Stimulated activated CD4-positive, alpha-beta T cell treated with anti-CD3 and anti-CD28 coated beads, Interleukin-15, amount 100 ng/mL, for 24 hours (primary cell): ENCODE data around the gene CDC42EP5.

Experiments
- DNase-seq: peaks from one replicate; pipeline ENCODE4 v3.0.0-alpha.2; 2020

CDC42EP5 gene

DNA sequence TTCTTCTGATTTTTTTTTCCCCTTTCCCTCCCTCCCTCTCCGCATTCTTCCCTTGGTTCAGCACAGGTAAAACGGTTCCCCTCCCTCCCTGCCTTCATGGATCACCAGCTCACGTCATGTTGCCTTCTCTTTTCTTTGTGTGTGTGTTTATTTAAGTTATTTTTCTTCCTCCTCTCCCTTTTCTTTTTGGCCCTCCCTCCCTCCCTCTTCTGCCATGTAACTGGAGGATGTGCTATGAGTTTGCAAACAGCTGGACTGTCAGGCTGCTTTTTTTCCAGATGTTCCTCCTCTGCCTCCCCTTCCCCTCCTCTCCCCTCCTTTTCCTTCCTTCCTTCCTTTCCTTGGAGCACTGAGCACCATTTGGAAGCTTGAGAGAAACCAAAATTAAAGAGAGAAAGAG lies 11.5 kb downstream of the CDC42EP5 start:
- DNase-seq = no peak

DNA sequence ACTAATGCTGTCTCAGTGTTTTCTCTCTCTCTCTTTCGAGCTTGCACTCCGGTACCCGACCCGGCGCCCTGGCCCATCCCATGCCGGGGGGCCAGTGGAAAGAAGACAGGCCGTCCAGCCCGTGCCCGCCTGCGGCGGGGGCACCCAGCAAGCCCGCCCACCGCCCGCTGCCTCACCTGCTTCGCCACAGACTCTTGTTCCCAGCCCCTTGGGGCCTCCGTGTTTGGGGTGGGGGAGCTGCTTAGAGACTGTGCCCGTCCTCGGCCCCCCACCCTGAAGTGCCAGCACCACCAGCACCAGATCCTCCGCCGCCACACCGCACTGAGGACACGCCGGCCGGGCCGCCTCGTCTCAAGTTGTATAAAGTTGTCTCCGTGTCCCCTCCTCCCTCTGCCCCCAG lies 11.9 kb downstream of the CDC42EP5 start:
- no peak for DNase-seq

DNA sequence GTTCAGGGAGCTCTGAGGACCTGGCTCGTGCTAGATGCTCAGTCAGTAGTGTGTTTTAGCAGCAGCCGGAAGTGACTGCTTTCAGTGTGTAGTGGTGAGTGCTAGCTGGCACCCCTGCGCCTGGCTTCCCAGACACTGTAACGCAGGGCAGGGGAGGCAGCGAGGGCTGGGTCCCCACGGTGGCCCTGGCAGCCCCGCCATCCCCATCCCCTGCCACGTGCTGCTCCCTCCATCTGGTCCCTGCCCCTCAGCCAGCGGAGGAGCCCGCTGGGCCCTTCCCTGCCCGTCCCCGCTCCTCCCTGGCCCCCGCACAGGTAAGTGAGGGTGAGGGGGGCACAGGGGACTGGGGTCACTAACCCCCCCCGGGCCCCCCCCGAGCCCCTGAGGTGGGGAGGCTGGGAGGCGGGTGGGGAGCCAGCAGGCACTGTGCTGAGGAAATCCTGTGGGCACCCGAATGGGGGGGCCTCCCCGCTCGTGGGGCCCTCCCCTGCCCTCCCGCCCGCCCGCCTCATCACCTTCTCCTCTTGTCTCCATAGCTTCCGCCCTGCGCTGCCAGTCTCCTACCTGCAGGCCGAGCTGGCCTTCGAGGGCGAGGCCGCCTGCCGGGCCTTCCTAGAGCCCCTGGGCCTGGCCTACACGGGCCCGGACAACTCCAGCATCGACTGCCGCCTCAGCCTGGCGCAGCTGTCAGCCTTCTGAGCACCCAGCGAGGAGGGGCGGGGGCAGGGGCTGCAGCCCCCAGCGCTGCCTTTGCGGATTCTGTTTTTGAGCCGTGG lies 12.7 kb downstream of the CDC42EP5 start:
- DNase-seq = no peak

DNA sequence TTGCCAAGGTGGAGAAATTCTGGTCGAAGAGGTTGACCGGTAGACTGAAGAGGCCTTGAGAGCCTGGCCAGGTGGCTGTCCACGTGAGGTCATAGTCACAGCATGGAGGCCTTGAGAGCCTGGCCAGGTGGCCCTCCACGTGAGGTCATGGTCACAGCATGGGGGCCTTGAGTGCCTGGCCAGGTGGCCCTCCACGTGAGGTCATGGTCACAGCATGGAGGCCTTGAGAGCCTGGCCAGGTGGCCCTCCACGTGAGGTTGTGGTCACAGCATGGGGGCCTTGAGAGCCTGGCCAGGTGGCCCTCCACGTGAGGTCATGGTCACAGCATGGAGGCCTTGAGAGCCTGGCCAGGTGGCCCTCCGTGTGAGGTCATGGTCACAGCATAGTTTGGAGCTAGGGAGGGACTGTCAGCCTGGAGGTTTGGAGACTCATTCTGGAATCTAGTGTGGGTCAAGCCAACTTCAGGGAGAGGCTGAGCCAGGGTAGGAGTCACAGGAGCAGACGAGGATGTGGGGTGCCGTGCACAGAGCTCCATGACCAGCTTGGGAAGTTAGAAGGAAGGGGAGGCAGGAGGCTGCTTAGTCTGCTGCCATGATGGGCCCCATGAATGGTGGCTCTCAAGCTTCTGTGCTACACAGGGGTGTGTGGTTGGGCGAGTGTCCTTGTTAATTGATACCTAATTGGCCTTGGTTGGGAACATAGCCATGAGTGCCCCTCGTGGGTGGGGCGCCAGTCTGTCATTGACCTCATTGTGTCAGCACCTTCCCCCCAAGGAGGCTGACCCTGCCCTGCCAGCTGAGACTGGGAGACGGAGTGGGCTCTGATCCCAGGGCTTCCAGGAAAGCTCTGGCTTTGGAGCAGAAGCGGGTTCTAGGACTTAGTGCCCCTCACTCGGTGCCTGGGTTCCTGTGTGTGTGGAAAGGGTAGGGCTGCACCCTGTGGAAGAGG lies 13.5 kb downstream of the CDC42EP5 start:
- DNase-seq = no peak

DNA sequence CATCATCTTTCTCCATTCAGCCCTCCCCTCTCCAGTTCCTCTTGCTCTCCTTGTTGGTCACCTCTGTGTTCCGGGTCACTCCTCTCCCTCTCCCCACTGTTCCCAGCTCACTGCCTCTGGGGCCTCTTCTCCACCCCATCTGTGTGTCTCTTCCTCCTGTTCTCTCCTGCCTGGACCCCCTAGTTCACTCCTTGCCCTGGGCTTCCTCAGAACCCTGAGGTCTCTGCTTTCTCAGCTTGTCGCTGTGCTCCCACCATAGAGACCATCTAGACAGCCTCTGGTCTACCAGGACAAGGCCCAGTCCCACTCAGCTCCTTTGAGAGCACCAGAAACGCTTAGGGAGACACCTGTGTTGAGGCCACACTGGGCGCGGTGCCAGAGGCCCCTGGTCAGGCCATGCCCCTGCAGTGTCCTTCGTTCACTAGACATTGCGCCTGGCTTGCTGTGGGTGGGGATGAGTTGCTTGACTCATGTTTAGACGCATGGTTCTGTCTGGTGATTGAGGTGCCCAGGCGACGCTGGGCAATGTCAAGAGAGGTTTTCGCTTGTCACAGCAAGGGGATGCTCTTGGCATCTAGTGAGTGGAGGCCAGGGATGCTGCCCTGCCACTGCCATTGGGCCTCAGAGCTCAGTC lies 14.3 kb downstream of the CDC42EP5 start:
- DNase-seq = no peak

DNA sequence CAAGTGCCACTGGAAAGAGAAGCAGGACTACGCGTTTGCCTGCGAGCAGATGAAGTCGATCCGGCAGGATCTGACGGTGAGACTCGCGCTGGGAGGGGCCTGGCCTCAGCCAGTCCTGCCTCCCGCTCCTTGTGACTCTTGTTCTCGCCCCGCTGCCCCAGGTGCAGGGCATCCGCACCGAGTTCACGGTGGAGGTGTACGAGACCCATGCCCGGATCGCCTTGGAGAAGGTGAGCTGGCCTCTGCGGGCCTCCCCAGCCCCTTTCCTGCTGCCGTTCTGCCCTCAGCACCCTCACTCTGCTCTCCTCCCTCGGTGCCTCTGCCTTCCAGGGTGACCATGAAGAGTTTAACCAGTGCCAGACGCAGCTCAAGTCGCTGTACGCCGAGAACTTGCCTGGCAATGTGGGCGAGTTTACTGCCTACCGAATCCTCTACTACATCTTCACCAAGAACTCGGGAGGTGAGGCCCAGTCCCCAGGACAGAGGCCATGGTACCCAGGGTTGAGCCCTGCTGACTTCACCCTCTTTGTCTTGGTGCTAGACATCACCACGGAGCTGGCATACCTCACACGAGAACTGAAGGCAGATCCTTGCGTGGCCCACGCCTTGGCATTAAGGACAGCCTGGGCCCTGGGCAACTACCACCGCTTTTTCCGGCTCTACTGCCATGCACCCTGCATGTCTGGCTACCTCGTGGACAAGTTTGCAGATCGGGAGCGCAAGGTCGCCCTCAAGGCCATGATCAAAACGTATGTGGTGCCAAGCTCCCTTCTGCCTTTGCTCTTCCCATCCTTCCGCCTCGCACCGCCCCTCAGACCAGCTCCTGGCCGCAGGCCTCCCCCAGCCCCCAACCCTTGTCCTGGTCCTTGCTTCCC lies 15.1 kb downstream of the CDC42EP5 start:
- DNase-seq = no peak

DNA sequence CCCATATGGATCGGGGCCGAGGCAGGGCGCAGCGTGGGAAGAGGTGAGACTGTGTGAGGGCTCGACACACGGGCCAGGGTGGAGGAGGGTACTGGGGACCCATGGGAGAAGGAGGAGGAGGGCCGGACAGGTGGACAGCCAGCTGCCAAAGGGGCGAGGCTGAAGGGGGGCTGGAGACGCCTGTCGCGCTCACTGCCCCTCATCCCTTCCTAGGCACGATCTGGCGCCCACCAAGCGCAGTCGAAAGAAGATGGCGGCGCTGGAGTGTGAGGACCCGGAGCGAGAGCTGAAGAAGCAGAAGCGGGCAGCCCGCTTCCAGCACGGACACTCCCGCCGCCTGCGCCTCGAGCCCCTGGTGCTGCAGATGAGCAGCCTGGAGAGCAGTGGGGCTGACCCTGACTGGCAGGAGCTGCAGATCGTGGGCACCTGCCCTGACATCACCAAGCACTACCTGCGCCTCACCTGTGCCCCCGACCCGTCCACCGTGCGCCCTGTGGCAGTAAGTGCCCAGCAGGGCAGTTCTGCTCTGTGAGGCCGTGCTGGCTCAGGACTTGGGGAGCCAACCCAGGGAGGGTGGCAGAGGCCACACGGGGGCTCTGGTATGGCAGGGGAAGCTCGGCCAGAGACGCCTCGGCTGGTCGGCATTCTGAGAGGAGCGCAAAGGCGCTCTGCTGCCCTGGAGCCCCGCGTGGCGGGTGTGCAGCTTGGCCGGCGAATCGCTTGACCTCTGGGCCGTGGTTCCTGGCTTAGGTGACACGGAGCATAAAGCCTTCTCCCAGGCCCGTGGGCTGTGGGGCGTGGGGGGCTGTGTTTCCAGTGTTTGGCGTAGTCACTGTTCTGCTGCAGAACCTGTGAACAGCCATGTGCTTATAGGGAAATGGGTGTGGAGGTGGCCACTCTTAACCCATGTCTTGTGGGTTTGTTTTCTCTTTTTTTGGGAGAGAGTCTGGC lies 16.4 kb downstream of the CDC42EP5 start:
- DNase-seq = no peak

DNA sequence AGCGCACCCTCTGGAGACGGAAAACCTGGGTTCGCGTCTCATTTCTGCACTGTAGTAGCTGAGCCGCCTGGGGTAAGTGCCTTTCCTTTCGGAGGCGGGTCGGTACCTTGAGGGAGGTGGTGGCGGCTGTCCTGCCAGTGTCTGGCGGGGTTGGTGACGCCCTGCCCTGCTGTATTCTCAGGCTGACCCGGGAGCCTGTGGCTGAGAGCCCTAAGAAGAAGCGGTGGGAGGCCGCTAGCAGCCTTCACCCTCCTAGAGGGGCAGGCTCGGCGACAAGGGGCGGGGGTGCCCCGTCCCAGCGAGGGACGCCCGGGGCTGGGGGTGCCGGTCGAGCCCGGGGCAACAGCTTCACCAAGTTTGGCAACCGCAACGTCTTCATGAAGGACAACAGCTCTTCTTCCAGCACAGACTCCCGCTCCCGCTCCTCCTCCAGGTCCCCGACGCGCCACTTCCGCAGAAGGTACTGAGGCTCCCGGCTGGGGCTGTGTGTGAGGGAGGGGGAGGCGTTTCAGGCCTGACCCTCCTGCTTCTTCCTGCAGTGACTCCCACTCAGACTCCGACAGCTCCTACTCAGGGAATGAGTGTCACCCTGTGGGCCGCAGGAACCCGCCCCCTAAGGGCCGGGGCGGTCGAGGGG lies 17.2 kb downstream of the CDC42EP5 start:
- DNase-seq = no peak

DNA sequence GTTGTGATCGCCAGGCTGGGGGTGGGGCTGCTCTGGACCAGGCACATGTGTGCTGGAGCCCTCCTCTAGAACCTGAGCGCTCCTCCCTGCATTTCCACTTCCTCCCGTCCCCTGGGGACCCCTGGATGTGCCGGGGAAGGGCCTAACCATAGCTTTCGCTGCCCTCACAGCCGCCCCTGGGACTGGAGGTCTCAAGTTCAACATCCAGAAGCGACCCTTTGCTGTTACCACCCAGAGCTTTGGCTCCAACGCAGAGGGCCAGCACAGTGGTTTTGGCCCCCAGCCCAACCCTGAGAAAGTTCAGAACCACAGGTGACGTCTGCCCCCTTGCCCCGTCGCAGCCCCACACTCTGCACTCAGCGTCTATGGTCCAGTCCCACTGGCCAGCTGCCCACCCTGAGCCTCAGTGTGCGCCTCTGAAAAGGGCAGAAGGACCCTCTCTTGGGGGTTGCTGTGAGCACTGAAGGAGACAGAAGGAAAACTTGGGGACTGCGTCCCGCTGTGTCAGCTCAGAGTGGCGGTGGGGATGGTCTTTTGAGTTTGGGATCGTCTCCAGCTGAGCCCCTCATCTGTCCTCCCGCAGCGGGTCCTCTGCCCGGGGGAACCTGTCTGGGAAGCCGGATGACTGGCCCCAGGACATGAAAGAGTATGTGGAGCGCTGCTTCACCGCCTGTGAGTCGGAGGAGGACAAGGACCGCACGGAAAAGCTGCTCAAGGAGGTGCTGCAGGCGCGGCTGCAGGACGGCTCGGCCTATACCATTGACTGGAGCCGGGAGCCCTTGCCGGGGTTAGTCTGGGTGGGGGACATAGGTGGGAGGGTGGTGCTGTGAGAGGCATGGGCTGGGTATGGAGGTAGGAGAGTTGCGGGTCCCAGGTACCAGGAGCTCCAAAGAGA lies 18.1 kb downstream of the CDC42EP5 start:
- DNase-seq = no peak

DNA sequence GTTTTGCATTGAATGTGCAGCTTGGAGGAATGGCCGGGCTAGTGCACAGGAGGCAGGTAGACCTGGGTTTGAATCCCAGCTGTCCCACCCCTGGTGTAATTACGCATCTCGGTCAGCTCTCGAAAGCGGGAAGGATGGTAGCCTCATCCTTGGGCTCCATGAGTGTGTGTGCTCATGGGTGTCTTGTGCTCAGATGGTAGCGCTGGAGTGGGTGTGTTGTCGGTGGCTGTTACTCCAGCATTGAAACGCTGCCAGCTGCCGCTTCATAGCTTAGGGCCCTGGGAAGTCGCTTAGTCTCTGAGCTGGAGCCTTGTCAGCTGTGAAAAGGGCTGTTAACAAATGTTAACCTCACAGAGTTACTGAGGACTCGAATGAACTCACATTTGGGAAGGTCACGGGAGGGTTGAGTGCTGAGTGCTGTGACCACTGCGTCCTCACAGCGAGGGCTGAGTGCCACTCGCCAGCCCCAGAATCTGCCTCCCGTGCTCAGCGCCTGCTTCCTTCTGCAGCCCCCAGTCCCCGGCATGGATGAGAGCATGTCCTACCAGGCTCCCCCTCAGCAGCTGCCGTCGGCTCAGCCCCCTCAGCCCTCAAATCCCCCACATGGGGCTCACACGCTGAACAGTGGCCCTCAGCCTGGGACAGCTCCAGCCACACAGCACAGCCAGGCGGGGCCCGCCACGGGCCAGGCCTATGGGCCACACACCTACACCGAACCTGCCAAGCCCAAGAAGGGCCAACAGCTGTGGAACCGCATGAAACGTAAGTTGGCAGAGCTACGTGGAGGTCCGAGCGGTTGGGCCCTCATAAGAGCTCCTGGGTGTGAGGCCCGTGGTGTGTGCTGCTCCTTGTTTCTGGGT lies 18.9 kb downstream of the CDC42EP5 start:
- DNase-seq = no peak

DNA sequence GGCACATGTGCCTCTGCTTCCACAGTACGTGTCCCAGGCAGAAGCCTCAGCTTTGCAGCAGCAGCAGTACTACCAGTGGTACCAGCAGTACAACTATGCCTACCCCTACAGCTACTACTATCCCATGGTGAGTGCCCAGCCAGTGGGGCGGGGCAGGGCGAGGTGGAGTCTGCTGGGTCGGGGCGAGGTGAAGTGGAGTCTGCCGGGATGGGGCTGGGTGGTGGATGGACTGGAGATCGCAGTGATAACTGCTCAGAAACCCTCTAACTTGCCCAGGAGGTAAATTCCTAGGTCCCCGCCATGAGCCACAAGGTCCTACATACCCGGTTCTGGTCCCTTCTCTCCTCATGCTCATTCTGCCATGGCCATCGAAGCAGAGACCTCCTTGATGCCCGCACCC lies 20.5 kb downstream of the CDC42EP5 start:
- no peak for DNase-seq

DNA sequence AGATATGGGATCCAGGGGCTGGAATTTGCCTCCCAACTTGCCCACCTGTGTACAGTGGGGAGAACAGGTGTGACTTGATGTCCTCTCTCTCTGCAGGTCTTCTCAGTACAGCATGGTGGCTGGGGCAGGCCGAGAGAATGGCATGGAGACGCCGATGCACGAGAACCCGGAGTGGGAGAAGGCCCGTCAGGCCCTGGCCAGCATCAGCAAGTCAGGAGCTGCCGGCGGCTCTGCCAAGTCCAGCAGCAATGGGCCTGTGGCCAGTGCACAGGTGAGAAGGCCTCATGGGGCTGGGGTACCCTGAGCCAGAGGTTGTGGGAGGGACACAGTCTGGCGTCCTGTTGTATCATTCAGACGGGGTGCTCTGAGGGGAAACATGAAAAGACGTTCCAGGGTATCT lies 21.1 kb downstream of the CDC42EP5 start:
- no peak for DNase-seq

DNA sequence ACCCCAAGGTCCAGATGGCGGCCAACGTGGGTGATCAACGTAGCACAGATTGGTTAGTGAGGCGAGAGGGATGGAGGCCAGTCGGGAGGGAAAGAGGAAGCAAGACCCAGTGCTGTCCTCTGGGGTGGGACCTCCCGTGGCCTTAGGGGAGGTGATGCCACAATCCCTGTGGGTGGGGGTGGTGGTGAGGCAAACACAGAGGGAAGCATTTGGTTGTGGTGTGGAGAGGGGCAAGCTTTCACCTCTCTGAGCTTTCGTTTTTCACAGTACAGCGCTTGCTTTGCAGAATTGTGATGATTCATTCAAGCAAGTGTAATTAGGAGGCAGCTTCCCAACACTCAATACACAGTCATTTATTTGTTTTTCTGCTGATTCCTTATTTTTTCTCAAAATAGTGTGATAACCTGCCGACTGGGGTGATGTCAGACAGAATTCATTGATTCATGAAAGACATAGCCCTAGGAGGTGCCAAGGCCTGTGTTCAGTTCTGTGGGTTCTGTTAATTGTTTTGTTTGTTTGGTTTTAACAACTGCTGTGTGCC lies 21.7 kb downstream of the CDC42EP5 start:
- DNase-seq = no peak

DNA sequence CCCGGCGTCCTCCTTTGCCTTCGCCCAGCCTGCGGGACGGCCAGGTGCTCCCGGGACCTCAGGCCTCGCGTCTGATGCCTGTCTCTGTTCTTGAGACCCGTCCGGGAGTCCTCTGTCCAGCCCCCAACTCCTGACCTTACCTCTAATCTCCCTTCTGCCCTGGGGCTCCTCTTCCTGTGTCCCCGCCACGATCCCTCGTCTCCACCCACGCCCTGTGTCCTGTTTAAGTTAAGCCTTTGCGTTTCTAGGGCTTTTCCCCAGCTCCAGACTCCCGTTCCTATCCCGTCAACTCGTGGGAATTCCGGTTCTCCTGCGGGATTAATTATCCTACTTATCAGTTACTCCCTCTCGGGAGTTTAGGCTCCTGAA lies 23.4 kb downstream of the CDC42EP5 start:
- no peak for DNase-seq

DNA sequence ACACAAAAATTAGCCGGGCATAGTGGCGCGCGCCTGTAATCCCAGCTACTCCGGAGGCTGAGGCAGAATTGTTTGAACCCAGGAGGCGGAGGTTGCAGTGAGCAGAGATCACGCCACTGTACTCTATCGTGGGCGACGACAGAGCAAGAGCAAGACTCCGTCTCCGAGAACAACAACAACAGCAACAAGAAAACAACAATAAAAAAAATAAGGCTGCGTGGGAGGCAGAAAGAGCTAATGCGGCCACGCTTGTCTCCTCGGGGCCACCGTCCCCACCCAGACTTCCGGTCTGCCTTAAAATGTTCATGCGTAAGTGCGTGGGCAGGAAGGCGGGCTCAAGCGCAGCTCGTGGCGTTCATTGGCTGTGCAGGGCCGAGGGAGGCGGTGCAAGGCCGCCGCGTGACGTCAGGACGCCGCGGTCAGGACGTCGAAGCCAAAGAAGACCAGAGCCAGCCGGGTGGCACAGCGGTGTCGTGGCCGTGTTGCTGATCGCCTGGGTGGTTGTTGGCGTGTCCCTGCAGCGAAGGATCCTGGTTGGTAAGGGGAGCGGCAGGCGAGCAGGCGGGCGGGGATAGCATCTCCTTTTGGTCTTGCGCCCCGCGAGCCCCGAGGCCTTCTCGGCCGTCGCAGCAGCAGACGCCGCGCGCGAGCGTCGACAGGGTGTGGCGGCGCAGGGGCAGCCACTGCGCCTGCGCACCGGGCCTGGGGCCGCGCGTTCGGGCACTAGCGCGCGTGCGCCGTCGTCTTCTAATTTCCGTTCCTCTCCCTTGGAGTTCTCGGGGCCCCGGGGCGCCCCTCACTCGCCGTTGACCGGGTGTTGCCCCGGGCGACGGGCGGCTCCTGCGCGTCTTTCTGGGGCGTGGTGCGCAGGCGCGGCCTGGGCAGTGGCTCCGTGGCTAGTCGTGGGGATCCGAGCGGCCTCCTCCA lies 24.1 kb downstream of the CDC42EP5 start, which contains the start of gene LENG8:
Gene LENG8, plus strand, starts transcription at position 426 of the 927 bp plus-strand sequence. CDS start 2,146 bp downstream, outside the sequence.
- peak; percentile 97 for DNase-seq

DNA sequence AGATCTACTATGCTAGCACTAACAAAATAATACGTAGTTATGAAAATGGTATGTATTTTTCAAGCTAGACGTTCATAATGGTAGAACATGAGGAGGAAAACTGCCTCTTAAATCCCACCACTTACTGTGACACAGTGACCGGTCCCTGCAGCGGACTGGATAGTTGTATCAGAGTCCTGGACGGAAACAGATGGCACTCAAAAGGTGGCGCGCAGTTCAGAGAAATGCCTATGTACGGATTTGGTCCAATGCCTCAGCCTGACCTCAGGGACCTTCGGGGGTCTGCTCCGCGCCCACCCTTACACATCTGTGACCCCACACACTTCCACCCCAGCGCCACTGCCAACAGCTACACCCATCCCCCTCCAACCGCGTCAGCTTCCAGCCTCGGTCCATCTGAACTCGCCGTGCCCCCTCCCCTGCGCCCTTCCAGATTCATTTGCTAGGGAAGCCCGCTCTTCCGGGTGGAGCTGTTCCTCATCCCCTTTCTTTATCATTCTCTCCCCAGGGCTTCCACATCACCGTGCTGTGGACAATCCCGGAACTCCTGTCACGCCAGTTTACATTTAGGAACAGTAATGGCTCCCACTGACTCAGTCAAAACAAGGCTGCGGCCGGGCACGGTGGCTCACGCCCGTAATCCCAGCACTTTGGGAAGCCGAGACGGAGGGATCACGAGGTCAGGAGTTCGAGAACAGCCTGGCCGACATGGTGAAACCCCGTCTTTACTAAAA lies 24.9 kb downstream of the CDC42EP5 start:
- peak; percentile 60 for DNase-seq
